B cell (primary cell): ENCODE data around the gene VAMP7.

Source experiments
- EZH2 ChIP-seq: IDR thresholded peaks from 2 replicates; pipeline ENCODE4 v1.6.1; 2012; ENCODE audit warnings: borderline replicate concordance, low read depth, mild to moderate bottlenecking, moderate library complexity, low read length; ENCODE audit not compliant: insufficient read depth, poor library complexity, severe bottlenecking
- TF ChIP-seq, protein P1 (sequence below): fragments of 200-600 bp; IDR thresholded peaks from one replicate; pipeline ENCODE4 v1.8.0; 2022; ENCODE audit warnings: antibody characterized with exemption, mild to moderate bottlenecking

DNA sequence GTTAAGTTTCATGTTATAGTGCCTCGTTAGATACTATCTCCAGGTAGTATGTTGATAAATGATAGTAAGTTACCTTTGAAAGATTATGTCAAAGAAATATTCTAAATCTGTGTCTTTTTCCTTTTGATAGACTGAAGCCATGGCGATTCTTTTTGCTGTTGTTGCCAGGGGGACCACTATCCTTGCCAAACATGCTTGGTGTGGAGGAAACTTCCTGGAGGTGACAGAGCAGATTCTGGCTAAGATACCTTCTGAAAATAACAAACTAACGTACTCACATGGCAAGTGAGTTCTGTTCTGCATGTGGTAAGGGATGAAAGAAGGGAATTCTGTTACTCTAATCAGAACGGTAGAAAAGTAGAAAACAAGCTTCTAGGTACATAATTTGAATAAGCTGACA is 8.2 kb downstream of the VAMP7 start:
- TF ChIP-seq, protein P1, sequence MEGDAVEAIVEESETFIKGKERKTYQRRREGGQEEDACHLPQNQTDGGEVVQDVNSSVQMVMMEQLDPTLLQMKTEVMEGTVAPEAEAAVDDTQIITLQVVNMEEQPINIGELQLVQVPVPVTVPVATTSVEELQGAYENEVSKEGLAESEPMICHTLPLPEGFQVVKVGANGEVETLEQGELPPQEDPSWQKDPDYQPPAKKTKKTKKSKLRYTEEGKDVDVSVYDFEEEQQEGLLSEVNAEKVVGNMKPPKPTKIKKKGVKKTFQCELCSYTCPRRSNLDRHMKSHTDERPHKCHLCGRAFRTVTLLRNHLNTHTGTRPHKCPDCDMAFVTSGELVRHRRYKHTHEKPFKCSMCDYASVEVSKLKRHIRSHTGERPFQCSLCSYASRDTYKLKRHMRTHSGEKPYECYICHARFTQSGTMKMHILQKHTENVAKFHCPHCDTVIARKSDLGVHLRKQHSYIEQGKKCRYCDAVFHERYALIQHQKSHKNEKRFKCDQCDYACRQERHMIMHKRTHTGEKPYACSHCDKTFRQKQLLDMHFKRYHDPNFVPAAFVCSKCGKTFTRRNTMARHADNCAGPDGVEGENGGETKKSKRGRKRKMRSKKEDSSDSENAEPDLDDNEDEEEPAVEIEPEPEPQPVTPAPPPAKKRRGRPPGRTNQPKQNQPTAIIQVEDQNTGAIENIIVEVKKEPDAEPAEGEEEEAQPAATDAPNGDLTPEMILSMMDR: no peak
- TF ChIP-seq EZH2: no peak
